Heart right ventricle (tissue), 16 donors: ENCODE measurements around the gene BAIAP2L2. TPM values are rescaled to one million over a fixed set of nuclear protein-coding genes. Genes with fewer than 3 reads are reported as not detected.
"Not testable (repeated sequence)": the region's sequence is repeated elsewhere in the genome, so short reads cannot be mapped to it uniquely, and the experiment has no call there.

Source experiments
- ATAC-seq, 8 donors: fragments of 200-7000 bp; cut with Tn5 transposase; one replicate each; pipeline ENCODE4 v1.9.1; 2020; ENCODE audit warnings: mild to moderate bottlenecking in 8 of 8, moderate library complexity in 8 of 8, moderate number of reproducible peaks in 1 of 8
- DNase-seq, 2 donors: peaks; one replicate each; pipeline ENCODE4 v3.0.0-alpha.2; 2020
- H3K27ac ChIP-seq, 10 donors: fragments of 200-600 bp; sonication (generic) in 2 of 10; one replicate each; pipeline versions ENCODE4 v1.5.0 to v1.8.0; 2020 to 2022; ENCODE audit warnings: mild to moderate bottlenecking in 3 of 10
- H3K27me3 ChIP-seq, 7 donors: fragments of 200-600 bp; one replicate each; pipeline ENCODE4 v1.8.0; 2021 to 2022; ENCODE audit warnings: mild to moderate bottlenecking in 2 of 7
- H3K36me3 ChIP-seq, 9 donors: fragments of 200-600 bp; sonication (generic) in 1 of 9; one replicate each; pipeline versions ENCODE4 v1.5.0 to v1.8.0; 2020 to 2022; ENCODE audit warnings: mild to moderate bottlenecking in 2 of 9
- H3K4me1 ChIP-seq, 9 donors: fragments of 200-600 bp; sonication (generic) in 1 of 9; one replicate each; pipeline versions ENCODE4 v1.5.0 to v1.8.0; 2020 to 2022; ENCODE audit warnings: mild to moderate bottlenecking in 4 of 9
- H3K4me3 ChIP-seq, 10 donors: fragments of 200-600 bp; sonication (generic) in 2 of 10; one replicate each; pipeline versions ENCODE4 v1.5.0 to v1.8.0; 2020 to 2022; ENCODE audit warnings: mild to moderate bottlenecking in 7 of 10, moderate library complexity in 2 of 10
- H3K9me3 ChIP-seq, 11 donors: fragments of 200-600 bp in 10 of 11; sonication (generic) in 2 of 11; one replicate each; pipeline versions ENCODE4 v1.5.0 to v1.8.0; 2013 to 2022; ENCODE audit warnings: mild to moderate bottlenecking in 2 of 11, control low read depth in 1 of 11, moderate library complexity in 1 of 11
- WGBS, 2 donors: extraction: QIAGEN DNeasy Blood & Tissue Kit; methylation state at CpG; one replicate each; pipeline ENCODE4 v1.1.7; 2013; ENCODE audit warnings: inconsistent platforms in 1 of 2; 5-methylcytosine and 5-hydroxymethylcytosine counted together
- intact Hi-C, 10 donors: fragments of 100-400 bp; cut with DNase I; formaldehyde crosslinking; loops; one replicate each; pipeline versions ENCODE4 v1.11.1 to v1.14.2; 2022
- polyA plus RNA-seq, 2 donors: library from polyadenylated mRNA; stranded (reverse); fragments of 200-250 nt; gene quantifications; one replicate each; pipeline ENCODE4 v1.2.3, GENCODE V29; 2013
- total RNA-seq, 10 donors: library from RNA; stranded (reverse); fragmentation: NEBNext Ultra II Directional in 3 of 10; extraction: Animal tissue kit (Norgen Biotek cat#: 25700) in 3 of 10; gene quantifications; one replicate each; pipeline versions ENCODE4 v1.2.1 to v1.2.4, GENCODE V29; 2021 to 2023
- TF ChIP-seq, protein P1 (sequence below), 9 donors: fragments of 200-600 bp; sonication (generic) in 2 of 9; IDR thresholded peaks; one replicate each; pipeline versions ENCODE4 v1.5.0 to v1.8.0; 2021 to 2022; ENCODE audit warnings: antibody characterized with exemption in 9 of 9, mild to moderate bottlenecking in 5 of 9, moderate library complexity in 1 of 9
- donor health status: Arrhythmogenic right ventricular cardiomyopathy.
- donor health status: ischemic (EF 13 %, LVEDD 7.1; RV severe dilation, severe dysfunction).
- donor health status: healthy with polysubstance abuse.
- donor health status: DM: no; HTN: yes; CAD: no.
- donor health status: DM: no; HTN: no; CAD: no.
- donor health status: ischemic (EF 25% LVEDD 6.9; RV normal size, moderate dysfunction).
- donor health status: ischemic (EF 25% LVEDD 5.7; RV mildly dilated, moderate dysfunction).
- donor health status: healthy.
- donor health status: DM: yes; HTN: yes; CAD: no.
- donor health status: Ischemic cardiomyopathy.
- donor health status: ischemic (EF 35%, LVEDD 5.7; RV mildly dilated, moderate dysfunction).
- donor health status: nonischemic (EF 11% LVEDD 7.7; RV severe dilation, severe dysfunction).
- donor health status: DM: yes; HTN: yes; CAD: no.
- donor health status: PGD.
- donor health status: ischemic (EF 29% LVEDD 5.4; RV normal size, mild dysfunction).
- donor health status: nonischemic (EF 23%, LVEDD 6.1; RV moderate dilation, normal function).

The BAIAP2L2 gene
- total and polyA plus RNA-seq, 12 donors: 0.12 to 0.37 (median 0.21) TPM; not detected in 4

DNA sequence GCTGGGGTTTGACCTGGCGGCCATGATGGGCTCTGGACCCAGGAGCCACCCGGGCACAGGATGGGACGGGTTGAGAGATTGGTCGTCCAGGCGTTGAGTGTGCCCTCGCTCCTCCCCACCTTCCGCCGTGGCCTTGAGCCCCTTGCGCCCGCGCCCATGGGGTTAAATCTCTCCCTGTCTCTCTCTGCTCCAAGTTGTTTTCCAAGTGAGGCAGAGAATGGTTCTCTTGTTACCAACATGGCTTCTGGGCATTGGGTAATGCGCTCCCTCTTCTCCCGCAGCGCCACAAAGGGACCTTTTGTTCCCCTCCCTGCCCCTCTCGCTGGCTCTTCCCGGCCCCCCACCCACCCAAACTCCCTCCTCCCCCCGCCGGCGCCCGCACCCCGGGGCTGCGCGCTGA is 72.1 kb downstream of the BAIAP2L2 start:
- intact Hi-C loops: no loop called here
- no peaks in the 10 kb centered on the region for H3K27me3 ChIP-seq
- H3K27ac ChIP-seq: peak overlapping the region; percentile 8 to 80 (median 66)
- peaks cover 6 to 32% (median 22%) of the 10 kb centered on the region in 9 donors for H3K4me1 ChIP-seq
- no peak overlapping the region for H3K4me3 ChIP-seq
- H3K36me3 ChIP-seq: no peaks in the 10 kb centered on the region
- WGBS, 2 donors: 92 to 94% methylated on average over 23 of the region's 23 CpGs
- DNase-seq: no peak
- no peaks in the 10 kb centered on the region for H3K9me3 ChIP-seq
- TF ChIP-seq, protein P1, sequence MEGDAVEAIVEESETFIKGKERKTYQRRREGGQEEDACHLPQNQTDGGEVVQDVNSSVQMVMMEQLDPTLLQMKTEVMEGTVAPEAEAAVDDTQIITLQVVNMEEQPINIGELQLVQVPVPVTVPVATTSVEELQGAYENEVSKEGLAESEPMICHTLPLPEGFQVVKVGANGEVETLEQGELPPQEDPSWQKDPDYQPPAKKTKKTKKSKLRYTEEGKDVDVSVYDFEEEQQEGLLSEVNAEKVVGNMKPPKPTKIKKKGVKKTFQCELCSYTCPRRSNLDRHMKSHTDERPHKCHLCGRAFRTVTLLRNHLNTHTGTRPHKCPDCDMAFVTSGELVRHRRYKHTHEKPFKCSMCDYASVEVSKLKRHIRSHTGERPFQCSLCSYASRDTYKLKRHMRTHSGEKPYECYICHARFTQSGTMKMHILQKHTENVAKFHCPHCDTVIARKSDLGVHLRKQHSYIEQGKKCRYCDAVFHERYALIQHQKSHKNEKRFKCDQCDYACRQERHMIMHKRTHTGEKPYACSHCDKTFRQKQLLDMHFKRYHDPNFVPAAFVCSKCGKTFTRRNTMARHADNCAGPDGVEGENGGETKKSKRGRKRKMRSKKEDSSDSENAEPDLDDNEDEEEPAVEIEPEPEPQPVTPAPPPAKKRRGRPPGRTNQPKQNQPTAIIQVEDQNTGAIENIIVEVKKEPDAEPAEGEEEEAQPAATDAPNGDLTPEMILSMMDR (IDR thresholded peaks at IDR 0.05): no peak
- no peak for ATAC-seq

DNA sequence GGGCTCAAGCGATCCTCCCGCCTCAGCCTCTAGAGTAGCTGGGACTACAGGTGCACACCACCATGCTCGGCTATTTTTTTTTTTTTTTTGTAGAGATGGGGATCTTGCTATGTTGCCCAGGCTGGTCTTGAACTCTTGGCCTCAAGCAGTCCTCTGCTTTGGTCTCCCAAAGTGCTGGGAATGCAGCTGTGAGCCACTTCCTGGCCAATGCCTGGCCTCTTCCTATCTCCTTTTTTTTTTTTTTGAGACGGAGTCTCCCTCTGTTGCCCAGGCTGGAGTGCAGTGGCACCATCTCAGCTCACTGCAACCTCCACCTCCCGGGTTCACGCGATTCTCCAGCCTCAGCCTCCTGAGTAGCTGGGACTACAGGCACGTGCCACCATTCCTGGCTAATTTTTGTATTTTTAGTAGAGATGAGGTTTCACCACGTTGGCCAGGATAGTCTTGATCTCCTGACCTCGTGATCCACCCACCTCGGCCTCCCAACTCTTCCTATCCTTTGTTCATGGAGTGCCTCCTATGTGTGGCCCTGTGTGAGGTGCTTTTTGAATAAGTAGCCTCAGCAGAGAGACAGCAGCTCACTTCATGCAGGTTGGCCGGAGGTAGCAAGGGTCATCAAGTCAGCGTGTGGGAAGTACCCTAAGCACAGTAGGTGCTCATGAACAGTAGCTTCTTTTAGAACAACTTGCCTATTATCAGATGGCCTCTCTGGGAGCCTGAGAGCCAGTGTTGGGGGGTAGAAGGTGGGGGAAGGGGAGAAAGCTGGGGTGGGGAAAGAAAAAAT is 72.9 kb downstream of the BAIAP2L2 start:
- WGBS, 2 donors: 89 to 92% methylated on average over 13 of the region's 13 CpGs
- H3K36me3 ChIP-seq, ATAC-seq, H3K9me3 ChIP-seq, intact Hi-C loops, H3K4me3 ChIP-seq, DNase-seq, H3K27me3 ChIP-seq: not testable (repeated sequence)
- Histone ChIP-seq H3K4me1 (peaks cover 6 to 39% (median 27%) of the 10 kb centered on the region in 9 donors), H3K27ac (peak overlapping the region in 8 of 10 donors; percentile 46 to 80 (median 68))

DNA sequence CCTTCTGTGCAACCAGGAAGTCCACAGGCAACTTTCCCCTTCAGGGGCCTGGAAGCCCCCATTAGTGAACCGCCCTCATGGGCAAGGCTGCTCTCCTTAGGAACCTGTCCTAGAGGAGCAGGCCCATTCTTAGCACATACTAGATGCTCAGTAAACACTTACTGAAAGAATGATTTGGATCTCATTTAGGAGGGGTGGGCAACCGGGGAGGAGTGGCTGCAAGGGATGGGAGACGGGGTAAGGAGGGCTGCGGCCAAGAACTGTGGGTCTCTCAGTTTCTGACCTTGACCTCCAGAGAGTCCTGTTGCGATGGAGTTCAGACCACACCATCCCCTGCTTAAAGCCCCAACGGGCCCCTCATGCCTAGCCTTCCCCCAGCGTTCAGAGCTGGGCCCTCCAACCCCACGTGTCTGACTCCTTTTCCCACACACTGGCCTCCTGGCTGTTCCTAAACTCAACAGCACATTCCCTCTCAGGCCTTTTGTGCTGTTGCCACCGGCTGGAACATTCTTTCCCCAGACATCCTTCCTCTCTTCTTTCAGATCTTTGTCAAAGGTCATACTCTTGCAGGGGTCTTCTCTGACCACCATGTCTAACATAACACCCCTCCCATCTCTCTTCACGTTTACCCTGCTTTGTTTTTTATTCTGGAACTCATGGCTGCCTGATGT is 74.0 kb downstream of the BAIAP2L2 start:
- no peak overlapping the region for H3K4me3 ChIP-seq
- no peaks in the 10 kb centered on the region for H3K27me3 ChIP-seq
- DNase-seq (no peak), ATAC-seq (no peak)
- peaks cover 6 to 39% (median 22%) of the 10 kb centered on the region in 9 donors for H3K4me1 ChIP-seq
- intact Hi-C loops: no loop called here
- TF ChIP-seq, protein P1 (IDR thresholded peaks at IDR 0.05): no peak
- 74 to 75% methylated on average over 10 of the region's 10 CpGs for WGBS, 2 donors
- H3K9me3 ChIP-seq: no peaks in the 10 kb centered on the region
- peak overlapping the region in 3 of 10 donors; percentile 10 to 46 (median 31) for H3K27ac ChIP-seq
- no peaks in the 10 kb centered on the region for H3K36me3 ChIP-seq

DNA sequence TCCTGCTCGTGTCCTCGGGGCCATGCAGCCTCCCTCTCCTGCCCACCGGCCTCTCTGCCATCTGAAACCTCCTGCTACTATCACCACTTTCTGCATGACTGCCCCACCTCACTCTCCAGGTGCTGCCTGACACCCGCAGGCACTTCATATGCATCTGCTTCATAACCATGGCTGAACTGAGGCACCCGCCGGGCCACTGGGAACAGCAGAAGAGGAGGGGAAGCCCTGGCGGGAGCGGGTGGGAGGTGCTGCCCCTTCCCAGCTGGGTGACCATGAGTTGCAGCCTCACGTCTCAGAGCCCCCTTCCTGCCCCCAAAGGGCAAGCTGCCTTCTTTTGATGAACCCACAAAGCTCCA is 75.0 kb downstream of the BAIAP2L2 start:
- intact Hi-C loops: no loop called here
- 87 to 91% methylated on average over 9 of the region's 9 CpGs for WGBS, 2 donors
- no peak overlapping the region for H3K27ac ChIP-seq
- no peak overlapping the region for H3K4me3 ChIP-seq
- H3K27me3 ChIP-seq: no peaks in the 10 kb centered on the region
- TF ChIP-seq, protein P1 (IDR thresholded peaks at IDR 0.05): no peak
- ATAC-seq: no peak
- H3K9me3 ChIP-seq: no peaks in the 10 kb centered on the region
- peaks cover 6 to 39% (median 22%) of the 10 kb centered on the region in 9 donors for H3K4me1 ChIP-seq
- no peaks in the 10 kb centered on the region for H3K36me3 ChIP-seq
- DNase-seq: no peak

Other genes starting within 250 kb of the BAIAP2L2 start
- gene MICALL1, start 204.4 kb downstream of the BAIAP2L2 start, total RNA-seq: 10 to 100 TPM; 13.0 to 26.9 (median 16.5) TPM
- 10 to 100 TPM in 1 of 2 donors, 1 to 10 TPM in 1; 9.3 to 10.3 TPM for gene MICALL1, start 204.4 kb downstream of the BAIAP2L2 start, polyA plus RNA-seq
- gene C22orf23, start 157.1 kb downstream of the BAIAP2L2 start, total RNA-seq: 1 to 10 TPM in 2 of 10 donors, under 1 TPM in 8; 0.17 to 1.1 (median 0.55) TPM
- gene C22orf23, start 157.1 kb downstream of the BAIAP2L2 start, polyA plus RNA-seq: under 1 TPM; 0.22 to 0.25 TPM
- gene POLR2F, start 157.0 kb downstream of the BAIAP2L2 start, total RNA-seq: 10 to 100 TPM; 62.4 to 95.7 (median 76.6) TPM
- 100 to 1,000 TPM; 150 to 200 TPM for gene POLR2F, start 157.0 kb downstream of the BAIAP2L2 start, polyA plus RNA-seq
- 1 to 10 TPM in 5 of 10 donors, under 1 TPM in 5; 0.11 to 3.2 (median 0.78) TPM for gene SOX10, start 126.1 kb downstream of the BAIAP2L2 start, total RNA-seq
- 1 to 10 TPM; 1.8 to 3.8 TPM for gene SOX10, start 126.1 kb downstream of the BAIAP2L2 start, polyA plus RNA-seq
- gene PICK1, start 53.3 kb downstream of the BAIAP2L2 start, total RNA-seq: 10 to 100 TPM; 17.4 to 30.7 (median 22.1) TPM
- gene PICK1, start 53.3 kb downstream of the BAIAP2L2 start, polyA plus RNA-seq: 10 to 100 TPM; 27.3 to 32.9 TPM
- gene SLC16A8, start 26.5 kb downstream of the BAIAP2L2 start, total RNA-seq: under 1 TPM in 1 of 10 donors, not detected in 9; 0.34 TPM
- under 1 TPM; 0.19 to 0.22 TPM for gene SLC16A8, start 26.5 kb downstream of the BAIAP2L2 start, polyA plus RNA-seq
- gene PLA2G6, start 71.1 kb upstream of the BAIAP2L2 start, total RNA-seq: 10 to 100 TPM in 8 of 10 donors, 1 to 10 TPM in 2; 8.8 to 17.1 (median 13.5) TPM
- gene PLA2G6, start 71.1 kb upstream of the BAIAP2L2 start, polyA plus RNA-seq: 10 to 100 TPM in 1 of 2 donors, 1 to 10 TPM in 1; 6.0 to 35.1 TPM
- gene MAFF, start 91.3 kb upstream of the BAIAP2L2 start, total RNA-seq: 10 to 100 TPM in 4 of 10 donors, 1 to 10 TPM in 6; 2.9 to 21.2 (median 5.3) TPM
- 10 to 100 TPM in 1 of 2 donors, 1 to 10 TPM in 1; 6.5 to 21.4 TPM for gene MAFF, start 91.3 kb upstream of the BAIAP2L2 start, polyA plus RNA-seq
- gene TMEM184B, start 162.3 kb upstream of the BAIAP2L2 start, total RNA-seq: 10 to 100 TPM; 36.2 to 51.6 (median 46.1) TPM
- 10 to 100 TPM; 20.8 to 29.7 TPM for gene TMEM184B, start 162.3 kb upstream of the BAIAP2L2 start, polyA plus RNA-seq
- 10 to 100 TPM; 64.1 to 88.1 (median 78.6) TPM for gene CSNK1E, start 206.7 kb upstream of the BAIAP2L2 start, total RNA-seq
- gene CSNK1E, start 206.7 kb upstream of the BAIAP2L2 start, polyA plus RNA-seq: 10 to 100 TPM; 81.6 to 83.4 TPM